Left hindlimb (tissue), 1 donor: ENCODE measurements around the gene HECA.
"Not testable (repeated sequence)": the region's sequence is repeated elsewhere in the genome, so short reads cannot be mapped to it uniquely, and the experiment has no call there.

ENCODE experiments used
- DNase-seq: peaks from one replicate; pipeline ENCODE4 v3.0.0-alpha.2; 2018

The HECA gene

DNA sequence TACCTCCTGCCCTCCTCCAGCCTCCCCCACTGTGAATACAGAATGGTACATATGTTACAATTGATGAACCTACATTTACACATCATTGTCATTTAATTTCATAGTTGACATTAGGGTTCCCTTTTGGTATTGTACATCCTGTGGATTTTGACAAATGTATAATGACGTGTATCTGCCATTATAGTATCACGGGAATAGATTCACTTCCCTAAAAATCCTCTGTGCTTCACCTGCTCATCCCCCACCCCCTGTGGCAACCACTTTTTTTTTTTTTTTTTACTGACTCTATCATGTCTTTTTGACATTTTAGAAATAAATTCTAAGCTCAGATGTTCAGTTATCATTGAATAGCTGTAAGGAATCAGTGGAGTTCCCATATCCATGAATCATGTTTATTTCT is 30.4 kb downstream of the HECA start:
- DNase-seq = no peak

DNA sequence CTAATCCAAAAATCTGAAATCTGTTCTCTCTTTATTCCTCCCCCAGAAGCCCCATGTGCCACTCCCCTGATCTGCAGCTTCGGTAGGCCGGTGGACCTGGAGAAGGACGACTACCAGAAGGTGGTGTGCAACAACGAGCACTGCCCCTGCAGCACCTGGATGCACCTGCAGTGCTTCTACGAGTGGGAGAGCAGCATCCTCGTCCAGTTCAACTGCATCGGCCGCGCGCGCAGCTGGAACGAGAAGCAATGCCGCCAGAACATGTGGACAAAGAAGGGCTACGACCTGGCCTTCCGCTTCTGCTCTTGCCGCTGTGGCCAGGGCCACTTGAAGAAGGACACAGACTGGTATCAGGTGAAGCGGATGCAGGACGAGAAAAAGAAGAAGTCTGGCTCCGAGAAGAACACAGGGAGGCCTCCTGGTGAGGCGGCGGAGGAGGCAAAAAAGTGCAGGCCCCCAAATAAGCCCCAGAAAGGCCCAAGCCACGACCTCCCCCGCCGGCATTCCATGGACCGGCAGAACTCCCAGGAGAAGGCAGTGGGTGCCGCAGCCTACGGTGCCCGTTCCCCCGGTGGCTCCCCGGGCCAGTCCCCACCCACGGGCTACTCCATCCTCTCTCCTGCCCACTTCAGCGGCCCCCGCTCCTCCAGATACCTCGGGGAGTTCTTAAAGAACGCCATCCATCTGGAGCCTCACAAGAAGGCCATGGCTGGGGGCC is 31.5 kb downstream of the HECA start:
- no peak for DNase-seq

DNA sequence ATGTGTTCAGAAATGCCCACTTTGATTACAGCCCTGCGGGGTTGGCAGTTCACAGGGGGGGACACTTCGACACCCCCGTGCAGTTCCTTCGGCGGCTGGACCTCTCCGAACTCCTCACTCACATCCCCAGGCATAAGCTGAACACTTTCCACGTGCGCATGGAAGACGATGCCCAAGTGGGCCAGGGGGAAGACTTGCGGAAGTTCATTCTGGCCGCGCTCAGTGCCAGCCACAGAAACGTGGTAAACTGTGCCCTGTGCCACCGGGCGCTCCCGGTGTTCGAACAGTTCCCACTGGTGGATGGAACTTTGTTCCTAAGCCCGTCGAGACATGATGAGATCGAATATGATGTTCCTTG is 32.1 kb downstream of the HECA start:
- DNase-seq = no peak

DNA sequence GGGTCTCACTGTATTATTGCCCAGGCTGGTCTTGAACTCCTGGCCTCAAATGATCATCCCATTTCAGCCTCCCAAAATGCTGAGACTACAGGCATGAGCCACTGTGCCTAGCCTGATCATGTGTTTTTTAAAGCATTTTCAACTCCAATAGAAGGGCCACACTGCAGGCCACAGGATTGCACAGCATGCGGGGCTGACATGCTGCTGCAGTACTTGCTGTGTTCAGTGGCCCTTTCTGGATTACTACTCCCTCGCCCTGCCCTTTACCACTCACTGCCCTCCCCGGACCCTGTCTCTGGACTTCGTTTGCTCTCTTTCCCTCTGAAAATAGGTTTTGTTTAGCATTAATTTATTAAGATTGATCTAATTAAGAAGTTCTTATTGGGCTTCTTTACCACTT is 37.3 kb downstream of the HECA start:
- no peak for DNase-seq

DNA sequence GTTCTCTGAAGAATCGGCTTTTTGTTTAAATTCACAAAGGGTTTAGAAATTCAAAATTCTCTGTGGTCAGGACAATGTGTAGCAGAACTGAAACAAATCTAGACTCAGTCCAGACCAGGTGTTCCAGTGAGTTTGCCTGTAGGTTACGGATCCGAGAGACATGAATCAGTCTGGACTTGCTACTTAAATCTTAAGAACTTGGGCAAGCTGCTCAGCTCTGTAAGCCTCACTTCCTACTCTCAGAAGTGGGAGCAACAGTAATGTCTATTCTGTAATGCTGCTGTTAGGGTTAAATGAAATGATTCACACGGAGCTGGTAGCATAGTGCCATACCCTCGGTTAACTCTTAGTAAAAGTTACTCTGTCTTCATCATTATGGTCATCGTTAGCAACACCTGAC is 37.7 kb downstream of the HECA start:
- no peak for DNase-seq

DNA sequence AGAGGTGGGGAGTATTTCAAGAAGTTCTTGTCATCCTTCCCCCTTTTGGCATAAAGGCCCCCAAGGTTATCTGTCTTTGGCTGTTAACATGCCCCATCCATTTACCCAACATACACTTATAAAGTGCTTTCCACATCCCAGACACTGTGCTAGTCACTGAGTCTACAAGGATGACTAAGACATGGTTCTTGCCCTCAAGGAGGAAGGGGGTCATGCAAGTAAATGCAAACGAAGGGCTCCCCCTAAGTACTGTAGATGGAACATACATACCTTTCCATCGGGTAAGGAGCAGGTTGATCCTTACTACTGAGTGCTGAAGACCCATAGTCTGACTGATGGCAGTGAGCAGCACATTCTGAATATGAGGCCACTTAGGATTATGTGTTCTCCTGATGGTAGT is 38.3 kb downstream of the HECA start:
- DNase-seq = no peak

DNA sequence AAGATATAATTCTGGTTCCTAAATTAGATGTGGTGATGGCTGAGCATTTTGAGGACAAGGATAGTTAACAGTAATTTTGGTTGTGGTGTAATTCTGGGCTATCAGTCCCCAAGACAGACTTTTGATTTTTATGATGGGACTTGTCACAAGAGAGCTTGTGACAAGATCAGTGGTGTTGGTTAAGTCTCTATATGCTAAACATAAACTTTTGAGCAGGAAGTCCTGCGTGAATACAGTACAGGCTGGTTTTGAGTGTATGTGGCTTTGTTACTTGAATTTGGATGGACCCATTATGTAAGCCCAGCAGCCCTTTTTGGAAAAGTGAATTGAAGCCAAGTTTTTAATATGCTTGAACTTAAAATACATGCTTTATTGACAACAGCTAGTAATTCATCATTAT is 38.9 kb downstream of the HECA start:
- no peak for DNase-seq

DNA sequence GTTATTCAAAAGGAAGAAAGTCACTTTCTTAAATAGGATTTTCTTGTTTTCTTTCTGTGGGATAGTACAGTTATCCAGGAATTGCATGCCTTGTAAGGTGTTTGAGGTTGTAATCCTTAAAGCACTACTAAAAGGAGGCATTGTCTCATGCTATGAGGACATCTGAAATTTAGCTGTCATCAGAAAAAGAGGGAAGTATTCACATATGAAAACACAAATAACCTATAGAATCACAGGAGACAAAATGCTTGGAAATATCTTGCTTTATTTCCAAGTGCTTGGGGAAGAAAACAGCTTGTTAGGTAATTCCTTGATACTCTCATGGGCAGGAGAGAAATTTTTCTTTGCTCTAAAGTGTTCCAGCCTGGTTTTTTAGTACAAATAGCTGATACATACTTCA is 40.1 kb downstream of the HECA start:
- DNase-seq = no peak

DNA sequence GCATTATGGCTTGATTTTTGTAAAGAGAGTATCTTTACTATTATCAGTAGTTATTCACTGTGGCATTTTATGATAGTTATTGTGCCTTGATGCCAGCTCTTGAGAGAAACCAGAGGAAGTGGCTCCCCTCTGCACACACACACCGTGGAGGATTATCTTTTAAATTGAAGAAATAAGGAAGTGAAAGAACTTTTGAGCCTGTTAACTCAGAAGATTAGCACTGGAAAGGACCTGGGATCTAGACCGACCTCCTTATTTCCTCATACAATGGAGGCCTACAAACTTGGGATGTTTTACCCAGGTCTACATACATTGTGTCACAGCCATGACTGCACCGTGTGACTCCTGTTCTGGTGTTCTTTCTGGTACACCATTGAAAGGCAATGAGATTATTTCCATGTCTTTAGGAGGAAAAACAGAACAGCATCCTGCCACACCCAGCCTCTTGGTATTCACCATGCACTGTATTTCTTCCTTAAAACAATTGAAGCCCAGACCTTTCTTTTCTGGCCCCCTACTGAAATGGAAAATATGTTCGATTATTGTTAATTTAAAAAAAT is 40.6 kb downstream of the HECA start:
- DNase-seq = no peak

DNA sequence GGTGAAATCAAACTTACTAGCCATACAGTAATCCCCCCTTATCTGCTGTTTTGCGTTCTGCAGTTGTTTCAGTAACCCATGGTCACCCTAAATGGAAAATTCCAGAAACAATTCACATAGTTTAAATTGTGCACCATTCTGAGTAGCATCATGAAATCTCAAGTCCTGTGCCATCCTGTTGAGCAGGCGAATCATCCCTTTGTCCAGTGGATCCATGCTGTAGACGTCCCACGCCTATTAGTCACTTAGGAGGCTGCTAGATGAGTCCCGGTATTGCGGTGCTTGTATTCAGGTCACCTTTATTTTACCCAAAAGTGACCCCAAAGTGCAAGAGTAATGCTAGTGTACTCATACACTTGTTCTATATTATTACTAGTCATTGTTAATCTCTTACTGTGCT is 46.4 kb downstream of the HECA start:
- no peak for DNase-seq

DNA sequence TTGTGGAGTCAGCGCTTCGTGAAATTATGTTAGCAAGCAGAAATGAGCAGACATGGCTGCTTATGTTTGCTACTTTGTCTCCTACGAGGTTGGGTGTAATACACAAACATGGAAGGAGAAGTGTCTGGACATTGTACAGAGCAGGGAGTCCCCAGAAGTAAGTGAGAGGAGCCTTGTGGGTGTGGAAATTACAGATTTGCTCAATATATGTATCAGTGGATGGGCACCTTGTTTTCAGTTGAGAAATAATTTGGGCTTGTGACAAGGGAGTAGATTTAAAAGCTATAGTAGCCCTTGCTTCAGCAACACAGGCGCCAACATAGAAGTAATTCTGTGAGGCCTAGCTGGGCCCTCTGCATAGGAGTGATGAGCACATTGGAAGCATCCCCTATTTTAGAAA is 49.2 kb downstream of the HECA start:
- no peak for DNase-seq

DNA sequence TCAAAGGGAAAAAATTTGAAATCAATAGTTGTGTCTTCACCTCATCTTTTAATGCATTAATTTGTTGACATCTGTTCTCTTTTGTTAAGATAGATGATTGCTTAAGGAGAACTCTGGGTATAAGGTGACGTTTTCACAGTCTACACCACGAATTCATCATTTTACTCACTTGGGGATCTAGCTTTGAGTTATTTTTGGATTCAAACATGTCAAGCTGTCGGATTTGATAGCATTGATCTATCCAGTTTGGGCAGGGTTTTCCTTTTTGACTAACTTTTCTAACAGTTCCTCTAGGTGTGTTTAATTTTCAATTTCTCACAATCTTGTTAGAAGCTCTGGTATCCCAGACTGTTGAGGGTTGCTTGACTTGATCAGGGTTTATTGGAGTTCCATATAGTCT is 49.6 kb downstream of the HECA start:
- DNase-seq = no peak

DNA sequence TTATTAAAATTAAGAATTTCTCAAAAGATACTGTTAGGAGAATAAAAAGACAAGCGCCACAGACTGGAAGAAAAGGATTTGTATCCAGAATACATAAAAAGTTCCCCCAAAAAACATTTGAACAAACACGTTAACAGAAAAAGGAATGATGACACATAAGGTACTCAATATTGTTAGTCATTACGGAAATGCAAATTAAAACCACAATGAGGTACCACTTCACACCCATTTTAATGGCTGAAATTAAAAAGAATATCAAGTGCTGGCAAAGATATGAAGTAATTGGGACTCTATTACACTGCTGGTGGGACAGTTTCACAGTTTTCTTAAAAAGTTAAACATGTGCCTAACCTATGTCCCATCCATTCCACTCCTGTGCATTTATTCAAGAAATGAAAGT is 51.4 kb downstream of the HECA start:
- no peak for DNase-seq

DNA sequence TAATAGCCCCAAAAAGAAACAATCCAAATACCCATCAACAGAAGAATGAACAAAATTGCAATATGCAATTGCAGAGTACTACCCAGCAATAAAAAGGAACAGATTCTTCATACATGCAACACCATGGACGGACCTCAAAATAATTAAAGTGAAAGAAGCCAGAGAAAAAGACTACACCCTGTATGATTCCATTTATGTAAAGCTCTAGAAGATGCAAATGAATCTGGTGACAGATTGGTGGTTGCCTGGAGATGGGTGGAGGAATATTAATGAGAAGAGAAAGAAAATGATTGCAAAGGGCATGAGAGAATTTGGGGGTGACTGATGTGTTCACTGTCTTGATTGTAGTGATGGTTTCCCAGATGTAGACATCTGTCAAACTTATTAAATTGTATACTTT is 51.8 kb downstream of the HECA start:
- DNase-seq = no peak

DNA sequence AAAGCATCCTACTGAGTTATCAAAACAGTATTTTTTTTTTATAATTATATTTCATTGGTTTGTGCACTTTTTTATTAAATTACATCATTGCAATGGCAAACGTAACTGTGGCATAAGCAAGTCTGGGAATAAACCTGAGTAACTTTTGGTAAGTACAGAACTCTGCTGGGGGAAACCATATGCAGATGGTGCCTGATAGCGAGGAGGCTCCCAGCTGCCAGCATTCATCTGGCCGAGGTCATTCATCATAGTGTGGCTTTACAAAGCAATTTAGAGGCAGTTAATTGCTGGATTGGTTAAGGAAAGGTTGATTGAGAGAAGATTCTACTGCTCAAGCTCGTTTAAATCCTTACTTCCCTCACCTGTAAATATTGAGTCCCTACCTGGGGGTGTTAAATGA is 52.6 kb downstream of the HECA start:
- no peak for DNase-seq

DNA sequence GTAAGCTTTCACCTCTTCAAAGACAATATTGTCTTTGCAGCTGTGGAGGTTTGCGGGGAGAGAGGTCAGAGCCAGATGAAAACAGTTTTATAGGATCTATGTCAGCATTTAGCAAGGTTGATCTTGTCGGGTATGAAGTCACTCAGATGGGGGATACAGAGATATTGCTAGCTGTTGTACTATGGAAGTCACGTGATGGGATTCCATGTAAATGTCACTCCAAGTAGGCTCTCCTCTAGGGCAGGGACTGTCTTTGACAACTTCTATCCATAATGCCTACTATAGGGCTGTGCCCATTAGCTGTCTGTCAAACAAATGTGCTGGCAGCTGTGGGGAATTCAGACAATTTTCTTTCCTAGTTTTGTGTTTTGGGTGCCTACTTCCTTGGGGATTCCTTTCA is 54.8 kb downstream of the HECA start:
- no peak for DNase-seq

DNA sequence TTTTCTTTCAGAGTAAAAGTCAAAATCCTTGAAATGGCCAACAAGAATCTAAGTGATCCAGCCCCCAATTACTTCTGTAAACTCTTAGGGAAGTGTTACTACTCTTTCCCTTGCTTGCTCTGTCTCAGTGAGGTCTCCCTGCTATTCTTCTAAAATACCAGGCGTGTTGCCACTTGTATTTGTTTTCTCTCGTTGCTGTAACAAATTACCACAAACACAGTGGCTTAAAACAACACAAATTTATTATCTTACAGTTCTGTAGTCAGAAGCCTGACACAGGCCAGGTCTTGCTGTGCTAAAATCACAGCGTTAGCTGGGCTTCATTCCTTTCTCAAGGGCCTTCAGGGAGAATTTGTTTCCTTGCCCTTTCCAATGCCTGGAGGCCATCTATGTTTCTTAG is 59.9 kb downstream of the HECA start:
- no peak for DNase-seq

DNA sequence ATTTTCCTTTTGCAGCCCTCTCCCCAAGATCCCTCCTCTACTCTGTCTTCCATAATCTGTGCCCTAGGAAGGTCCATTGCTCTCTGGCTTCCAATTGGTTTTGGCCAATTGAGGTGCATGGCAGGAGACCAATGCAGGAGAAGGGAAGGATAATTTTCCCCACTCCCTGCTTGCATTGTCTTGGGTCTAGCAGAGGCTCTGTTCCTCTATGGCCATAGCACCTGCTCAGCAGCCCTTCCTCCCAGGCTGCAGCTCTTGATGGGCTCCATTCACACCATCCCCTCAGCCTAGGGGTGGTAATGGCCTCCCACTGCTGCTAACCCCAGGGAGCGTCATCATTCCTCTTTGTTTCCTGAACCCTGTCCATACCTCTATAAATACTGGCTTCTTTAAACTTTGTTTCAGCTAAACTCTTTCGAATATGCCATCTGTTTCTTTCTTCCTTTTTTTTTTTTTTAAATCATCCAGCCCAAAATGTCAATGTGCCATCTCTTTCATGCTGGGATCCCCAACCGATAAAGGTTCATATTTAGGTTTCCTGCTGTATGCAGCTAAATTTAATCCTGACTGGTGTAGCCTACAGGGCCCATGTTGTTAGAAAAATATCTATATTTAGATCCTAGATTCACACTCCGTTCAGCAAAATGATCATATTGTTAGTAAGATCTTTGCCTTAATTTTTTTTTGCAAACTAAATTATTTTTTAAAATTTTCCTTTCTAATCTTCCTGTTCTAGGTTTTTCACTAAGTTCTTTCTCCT is 63.8 kb downstream of the HECA start:
- no peak for DNase-seq

DNA sequence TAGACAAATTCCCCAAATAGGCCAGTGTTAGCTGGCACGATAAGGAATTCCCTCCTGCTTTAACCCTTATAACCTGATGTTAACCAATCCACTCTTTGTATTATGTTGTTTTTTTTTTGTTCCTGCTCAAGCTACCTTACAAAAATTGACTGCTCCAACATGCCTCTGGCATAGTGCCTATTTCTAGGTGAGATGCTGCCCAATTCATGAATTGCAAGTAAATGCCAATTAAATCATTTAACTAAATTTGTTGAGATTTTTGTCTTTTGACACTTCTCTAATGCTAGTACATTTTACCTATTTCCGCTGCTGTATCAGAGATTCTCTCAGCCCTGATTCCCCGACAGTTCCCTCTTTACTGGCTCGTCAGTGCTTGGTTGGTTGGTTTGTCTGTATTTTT is 66.5 kb downstream of the HECA start:
- DNase-seq = no peak

DNA sequence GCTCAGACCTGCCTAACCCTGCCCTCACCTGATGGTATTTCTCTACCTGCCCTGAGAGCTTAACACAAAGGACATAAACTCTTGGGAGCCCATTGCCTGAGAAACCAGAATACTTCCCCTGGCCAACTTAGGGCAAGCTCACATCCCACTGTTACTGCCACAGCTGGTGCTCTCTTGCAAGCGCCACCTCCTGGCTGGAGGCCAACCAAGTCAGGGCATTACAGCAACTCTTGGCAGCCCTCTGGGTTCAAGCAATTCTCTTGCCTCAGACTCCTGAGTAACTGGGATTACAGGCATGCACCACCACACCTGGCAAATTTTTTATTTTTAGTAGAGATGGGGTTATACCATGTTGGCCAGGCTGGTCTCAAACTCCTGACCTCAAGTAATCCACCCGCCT is 70.1 kb downstream of the HECA start:
- DNase-seq = no peak

DNA sequence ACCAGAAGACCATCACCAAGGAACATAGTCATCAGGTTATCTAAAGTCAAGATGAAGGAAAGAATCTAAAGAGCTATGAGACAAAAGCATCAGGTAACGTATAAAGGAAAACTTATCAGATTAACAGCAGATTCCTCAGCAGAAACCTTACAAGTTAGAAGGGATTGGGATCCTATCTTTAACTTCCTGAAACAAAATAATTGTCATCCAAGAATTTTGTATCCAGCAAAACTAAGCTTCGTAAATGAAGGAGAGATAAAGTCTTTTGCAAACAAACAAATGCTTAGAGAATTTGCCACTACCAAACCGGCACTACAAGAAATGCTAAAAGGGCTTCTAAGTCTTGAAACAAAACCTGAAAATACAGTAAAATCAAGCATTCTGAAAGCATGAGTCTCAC is 71.0 kb downstream of the HECA start:
- DNase-seq = no peak

DNA sequence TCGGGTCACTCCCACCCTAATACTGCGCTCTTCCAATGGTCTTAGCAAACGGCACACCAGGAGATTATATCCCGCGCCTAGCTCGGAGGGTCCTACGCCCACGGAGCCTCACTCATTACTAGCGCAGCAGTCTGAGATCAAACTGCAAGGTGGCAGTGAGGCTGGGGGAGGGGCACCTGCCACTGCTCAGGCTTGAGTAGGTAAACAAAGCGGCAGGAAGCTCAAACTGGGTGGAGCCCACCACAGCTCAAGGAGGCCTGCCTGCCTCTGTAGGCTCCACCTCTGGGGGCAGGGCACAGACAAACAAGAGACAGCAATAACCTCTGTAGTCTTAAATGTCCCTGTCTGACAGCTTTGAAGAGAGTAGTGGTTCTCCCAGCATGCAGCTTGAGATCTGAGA is 75.9 kb downstream of the HECA start:
- DNase-seq = not testable (repeated sequence)

DNA sequence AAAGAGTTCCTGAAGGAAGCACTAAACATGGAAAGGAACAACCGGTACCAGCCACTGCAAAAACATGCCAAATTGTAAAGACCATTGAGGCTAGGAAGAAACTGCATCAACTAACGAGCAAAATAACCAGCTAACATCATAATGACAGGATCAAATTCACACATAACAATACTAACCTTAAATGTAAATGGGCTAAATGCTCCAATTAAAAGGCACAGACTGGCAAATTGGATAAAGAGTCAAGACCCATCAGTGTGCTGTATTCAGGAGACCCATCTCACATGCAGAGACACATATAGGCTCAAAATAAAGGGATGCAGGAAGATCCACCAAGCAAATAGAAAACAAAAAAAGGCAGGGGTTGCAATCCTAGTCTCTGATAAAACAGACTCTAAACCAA is 77.6 kb downstream of the HECA start:
- DNase-seq = not testable (repeated sequence)

DNA sequence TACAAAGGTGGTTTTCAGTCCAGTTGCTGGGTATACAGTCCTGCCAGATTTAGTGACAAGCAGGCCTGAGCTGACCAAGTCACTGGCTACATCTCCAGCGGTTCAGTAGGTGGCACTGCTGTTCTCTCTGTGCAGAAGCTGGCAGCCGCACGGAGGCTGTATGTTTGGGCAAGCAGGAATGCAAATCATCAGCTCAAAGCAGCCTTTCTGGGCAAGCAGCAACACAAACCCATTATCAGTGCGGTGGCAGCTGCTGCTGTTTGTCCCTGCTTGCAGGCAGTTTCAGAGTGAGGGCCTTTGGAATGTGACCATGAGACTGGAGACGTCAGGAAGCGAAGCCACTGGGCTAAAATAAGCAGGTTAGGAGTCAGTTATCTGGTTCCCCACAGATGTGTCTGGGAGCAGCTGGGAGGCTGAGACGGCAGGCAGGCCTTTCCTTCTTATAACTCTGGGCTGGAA is 84.4 kb downstream of the HECA start:
- DNase-seq = peak; percentile 88

DNA sequence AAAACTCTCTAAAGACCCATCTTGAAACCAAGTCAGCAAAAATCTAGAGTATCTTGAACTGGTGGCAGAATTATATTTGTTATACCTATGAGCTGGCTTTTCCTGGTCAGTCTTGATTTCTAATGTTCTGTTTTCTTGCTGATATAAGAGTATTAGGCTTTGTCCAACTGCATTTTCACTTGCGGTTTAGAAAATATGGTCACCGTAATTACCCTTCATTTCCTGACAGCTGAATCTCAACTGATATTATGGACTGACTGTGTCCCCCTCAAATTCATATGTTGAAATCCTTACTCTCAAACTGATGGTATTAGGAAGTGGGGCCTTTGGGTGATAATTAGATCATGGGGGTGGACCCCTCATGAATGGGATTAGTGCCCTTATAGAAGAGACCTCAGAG is 84.9 kb downstream of the HECA start:
- DNase-seq = no peak
